ENCODE results near the gene TEP1.
A peak's percentile ranks its signal among the peaks of the same experiment; 100 is the strongest.
"Not testable (repeated sequence)": the region's sequence is repeated elsewhere in the genome, so short reads cannot be mapped to it uniquely, and the experiment has no call there.

Gene TEP1

GRCh38 chr14:20346713-20347112 is 66.6 kb downstream of the TEP1 start:
- no peak for TF ChIP-seq CTCF (IDR thresholded peaks at IDR 0.05; ENCODE audit: insufficient read depth, low read length, missing control alignments)
- CTCF ChIA-PET = interaction anchor here (7.1 kb wide), 1 partner anchor 17 kb away, joined by 90 read pairs; the partner anchor contains the start of gene CCNB1IP1
- POLR2A ChIA-PET = no interaction called here
- DNase-seq (ENCODE audit: low read depth, low spot score) = no peak
- H3K4me3 ChIP-seq (ENCODE audit: low read depth, low read length) = no peak overlapping the region

GRCh38 chr14:20345366-20345765 is 67.9 kb downstream of the TEP1 start:
- TF ChIP-seq CTCF (IDR thresholded peaks at IDR 0.05; ENCODE audit: insufficient read depth, low read length, missing control alignments) = no peak
- DNase-seq (ENCODE audit: low read depth, low spot score) = no peak
- CTCF ChIA-PET = interaction anchor here (0.9 to 7.1 kb wide), 2 partner anchors 15 to 70 kb away, joined by 3 to 90 read pairs; partner anchors contain the start of gene CCNB1IP1
- no peak overlapping the region for H3K4me3 ChIP-seq (ENCODE audit: low read depth, low read length)
- POLR2A ChIA-PET = interaction anchor here (1.2 kb wide), 1 partner anchor 64 kb away, joined by 3 read pairs; no protein-coding TSS in a partner anchor

- DNase-seq (ENCODE audit: low read depth, low spot score) = no peak
- TF ChIP-seq CTCF (IDR thresholded peaks at IDR 0.05; ENCODE audit: insufficient read depth, low read length, missing control alignments) = no peak
- POLR2A ChIA-PET = interaction anchor here (0.8 to 2.1 kb wide), 13 partner anchors 8 to 728 kb away, joined by 3 to 17 read pairs (median 7); partner anchors contain the start of genes APEX1, CCNB1IP1, OSGEP and PIP4P1
- CTCF ChIA-PET = interaction anchor here (1.1 to 7.1 kb wide), 3 partner anchors 12 to 32 kb away, joined by 3 to 90 read pairs (median 14); partner anchors contain the start of gene CCNB1IP1
- peak overlapping the region; percentile 88 for H3K4me3 ChIP-seq (ENCODE audit: low read depth, low read length)
These were observed 69.5 kb downstream of the TEP1 start for GRCh38 chr14:20343862-20344220.

GRCh38 chr14:20343092-20343861 is 70.0 kb downstream of the TEP1 start, which contains the start of gene PARP2:
PARP2 (plus strand) TSS chr14:20343635; CDS start chr14:20343642, 7 bp downstream.
- H3K4me3 ChIP-seq (ENCODE audit: low read depth, low read length) = peak within 1 kb of the TSS; percentile 88
- no peak for TF ChIP-seq CTCF (IDR thresholded peaks at IDR 0.05; ENCODE audit: insufficient read depth, low read length, missing control alignments)
- DNase-seq (ENCODE audit: low read depth, low spot score) = peak; percentile 98
- CTCF ChIA-PET = interaction anchor here (0.7 to 7.1 kb wide), 5 partner anchors 13 to 270 kb away, joined by 3 to 90 read pairs (median 14); partner anchors contain the start of gene CCNB1IP1
- POLR2A ChIA-PET = interaction anchor here (0.5 to 2.1 kb wide), 16 partner anchors 9 to 1460 kb away, joined by 3 to 17 read pairs (median 6); partner anchors contain the start of genes APEX1, CCNB1IP1, OSGEP and PIP4P1

- ChIA-PET CTCF (interaction anchor here (0.8 to 7.1 kb wide), 6 partner anchors 9 to 347 kb away, joined by 3 to 90 read pairs (median 4); partner anchors contain the start of genes ANG and CCNB1IP1), POLR2A (no interaction called here)
- no peak for TF ChIP-seq CTCF (IDR thresholded peaks at IDR 0.05; ENCODE audit: insufficient read depth, low read length, missing control alignments)
- DNase-seq (ENCODE audit: low read depth, low spot score) = no peak
- peak overlapping the region; percentile 74 for H3K4me3 ChIP-seq (ENCODE audit: low read depth, low read length)
These were observed 71.7 kb downstream of the TEP1 start for GRCh38 chr14:20341646-20342045.

- CTCF ChIA-PET = interaction anchor here (0.7 to 7.1 kb wide), 5 partner anchors 11 to 268 kb away, joined by 3 to 90 read pairs (median 4); partner anchors contain the start of gene CCNB1IP1
- H3K4me3 ChIP-seq (ENCODE audit: low read depth, low read length); POLR2A ChIA-PET; DNase-seq (ENCODE audit: low read depth, low spot score): not testable (repeated sequence)
These were observed 72.3 kb downstream of the TEP1 start for GRCh38 chr14:20341032-20341431.

Data from AG04449 (cell line).